ENCODE data around the gene KRTAP9-1.
"Not testable (repeated sequence)": the region's sequence is repeated elsewhere in the genome, so short reads cannot be mapped to it uniquely, and the experiment has no call there.

KRTAP9-1 gene

DNA sequence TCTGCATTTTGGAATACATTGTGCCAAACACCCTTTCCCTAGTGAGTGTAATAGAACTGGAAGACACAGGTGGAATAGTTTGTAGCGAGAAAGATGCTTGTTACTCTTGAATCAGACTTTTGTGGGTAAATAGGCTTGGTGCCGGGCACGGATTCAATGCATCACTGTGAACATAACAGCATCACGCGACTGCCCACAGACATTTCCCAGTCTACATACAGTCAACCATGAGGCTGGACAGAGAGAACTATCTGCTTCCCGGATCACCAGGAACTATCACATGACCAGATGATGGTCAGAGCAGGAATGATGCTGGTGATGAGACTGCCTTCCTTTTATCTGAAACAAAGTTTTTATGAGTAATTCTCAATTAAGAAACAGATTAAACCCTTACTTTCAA is 36.4 kb downstream of the KRTAP9-1 start:
- no peak overlapping the region for H2AFZ ChIP-seq (ENCODE audit: low read depth)
- no peak overlapping the region for H3K27ac ChIP-seq
- TF ChIP-seq, protein P1, sequence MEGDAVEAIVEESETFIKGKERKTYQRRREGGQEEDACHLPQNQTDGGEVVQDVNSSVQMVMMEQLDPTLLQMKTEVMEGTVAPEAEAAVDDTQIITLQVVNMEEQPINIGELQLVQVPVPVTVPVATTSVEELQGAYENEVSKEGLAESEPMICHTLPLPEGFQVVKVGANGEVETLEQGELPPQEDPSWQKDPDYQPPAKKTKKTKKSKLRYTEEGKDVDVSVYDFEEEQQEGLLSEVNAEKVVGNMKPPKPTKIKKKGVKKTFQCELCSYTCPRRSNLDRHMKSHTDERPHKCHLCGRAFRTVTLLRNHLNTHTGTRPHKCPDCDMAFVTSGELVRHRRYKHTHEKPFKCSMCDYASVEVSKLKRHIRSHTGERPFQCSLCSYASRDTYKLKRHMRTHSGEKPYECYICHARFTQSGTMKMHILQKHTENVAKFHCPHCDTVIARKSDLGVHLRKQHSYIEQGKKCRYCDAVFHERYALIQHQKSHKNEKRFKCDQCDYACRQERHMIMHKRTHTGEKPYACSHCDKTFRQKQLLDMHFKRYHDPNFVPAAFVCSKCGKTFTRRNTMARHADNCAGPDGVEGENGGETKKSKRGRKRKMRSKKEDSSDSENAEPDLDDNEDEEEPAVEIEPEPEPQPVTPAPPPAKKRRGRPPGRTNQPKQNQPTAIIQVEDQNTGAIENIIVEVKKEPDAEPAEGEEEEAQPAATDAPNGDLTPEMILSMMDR (conservative IDR thresholded peaks at IDR 0.05; ENCODE audit: low read depth, low read length): no peak
- H3K4me2 ChIP-seq: no peak overlapping the region
- H3K4me3 ChIP-seq (IDR thresholded peaks at IDR 0.05; ENCODE audit: insufficient read depth, low read depth, low read length): no peak overlapping the region
- no peak overlapping the region for H3K9ac ChIP-seq
- no peaks in the 10 kb centered on the region for H3K27me3 ChIP-seq (ENCODE audit: insufficient read depth, low read depth)
- H3K4me1 ChIP-seq (ENCODE audit: low read depth, poor library complexity, severe bottlenecking): no peaks in the 10 kb centered on the region
- no peaks in the 10 kb centered on the region for H3K36me3 ChIP-seq (ENCODE audit: insufficient read depth)
- H3K79me2 ChIP-seq (ENCODE audit: insufficient read depth, low read depth): no peaks in the 10 kb centered on the region
- H4K20me1 ChIP-seq (ENCODE audit: insufficient read depth): no peaks in the 10 kb centered on the region

DNA sequence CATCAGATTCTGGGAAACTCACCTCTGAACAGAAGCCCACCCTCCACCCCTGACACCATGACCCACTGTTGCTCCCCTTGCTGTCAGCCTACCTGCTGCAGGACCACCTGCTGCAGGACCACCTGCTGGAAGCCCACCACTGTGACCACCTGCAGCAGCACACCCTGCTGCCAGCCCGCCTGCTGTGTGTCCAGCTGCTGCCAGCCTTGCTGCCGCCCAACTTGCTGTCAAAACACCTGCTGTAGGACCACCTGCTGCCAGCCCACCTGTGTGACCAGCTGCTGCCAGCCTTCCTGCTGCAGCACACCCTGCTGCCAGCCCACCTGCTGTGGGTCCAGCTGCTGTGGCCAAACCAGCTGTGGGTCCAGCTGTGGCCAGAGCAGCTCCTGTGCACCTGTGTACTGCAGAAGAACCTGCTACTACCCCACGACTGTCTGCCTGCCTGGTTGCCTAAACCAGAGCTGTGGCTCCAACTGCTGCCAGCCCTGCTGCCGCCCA is 37.0 kb downstream of the KRTAP9-1 start, which contains the start of gene KRTAP9-2:
Gene KRTAP9-2, plus strand, starts transcription at position 51 of the 498 bp plus-strand sequence. Its CDS starts 7 bp downstream, at position 58.
- not testable (repeated sequence) for H2AFZ ChIP-seq (ENCODE audit: low read depth); H3K4me3 ChIP-seq (IDR thresholded peaks at IDR 0.05; ENCODE audit: insufficient read depth, low read depth, low read length); H3K36me3 ChIP-seq (ENCODE audit: insufficient read depth); H4K20me1 ChIP-seq (ENCODE audit: insufficient read depth); H3K4me2 ChIP-seq; H3K4me1 ChIP-seq (ENCODE audit: low read depth, poor library complexity, severe bottlenecking); H3K27ac ChIP-seq; H3K79me2 ChIP-seq (ENCODE audit: insufficient read depth, low read depth); H3K27me3 ChIP-seq (ENCODE audit: insufficient read depth, low read depth); H3K9ac ChIP-seq

DNA sequence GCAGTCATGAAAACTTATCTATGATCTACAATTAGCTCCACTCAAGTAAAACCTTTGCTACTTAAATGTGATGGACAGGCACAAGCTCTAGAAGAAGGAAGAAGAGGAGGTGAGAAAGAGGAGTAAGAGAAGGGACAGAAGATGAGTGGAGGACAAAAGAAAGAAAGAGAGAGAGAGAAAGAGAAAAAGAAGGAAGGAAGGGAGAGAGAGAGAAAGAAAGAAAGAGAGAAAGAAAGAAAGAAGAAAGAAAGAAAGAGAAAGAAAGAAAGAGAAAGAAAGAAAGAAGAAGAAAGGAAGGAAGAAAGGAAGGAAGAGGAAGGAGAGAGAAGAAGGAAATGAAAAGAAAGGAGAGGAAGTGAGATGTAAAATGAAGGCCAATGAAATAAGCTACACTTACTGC is 40.4 kb downstream of the KRTAP9-1 start:
- Histone ChIP-seq H4K20me1 (ENCODE audit: insufficient read depth) (no peaks in the 10 kb centered on the region), H3K27ac (no peak overlapping the region), H3K79me2 (ENCODE audit: insufficient read depth, low read depth) (no peaks in the 10 kb centered on the region), H3K4me3 (IDR thresholded peaks at IDR 0.05; ENCODE audit: insufficient read depth, low read depth, low read length) (no peak overlapping the region), H3K4me2 (no peak overlapping the region), H3K36me3 (ENCODE audit: insufficient read depth) (no peaks in the 10 kb centered on the region), H3K27me3 (ENCODE audit: insufficient read depth, low read depth) (no peaks in the 10 kb centered on the region), H2AFZ (ENCODE audit: low read depth) (no peak overlapping the region), H3K4me1 (ENCODE audit: low read depth, poor library complexity, severe bottlenecking) (no peaks in the 10 kb centered on the region), H3K9ac (no peak overlapping the region)
- TF ChIP-seq, protein P1 (conservative IDR thresholded peaks at IDR 0.05; ENCODE audit: low read depth, low read length): no peak

DNA sequence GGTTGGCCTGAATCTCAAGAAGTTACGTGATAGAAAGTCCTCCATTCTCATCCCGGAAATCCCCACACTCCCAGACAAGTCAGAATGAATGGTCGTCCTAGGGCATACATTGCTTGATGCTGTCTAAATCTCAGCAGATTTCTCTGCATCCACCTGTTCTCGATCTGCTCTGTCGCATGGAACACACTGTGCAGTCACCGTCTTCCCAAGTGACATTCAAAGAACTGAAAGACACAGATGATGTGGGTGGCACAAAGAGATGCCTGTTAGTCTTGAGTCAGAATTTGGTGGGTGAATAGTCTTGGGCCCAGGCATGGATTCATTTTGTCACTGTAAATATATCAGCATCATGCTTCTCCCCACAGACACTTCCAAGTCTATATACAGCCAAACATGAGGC is 42.0 kb downstream of the KRTAP9-1 start:
- no peak overlapping the region for H3K4me3 ChIP-seq (IDR thresholded peaks at IDR 0.05; ENCODE audit: insufficient read depth, low read depth, low read length)
- H3K9ac ChIP-seq: no peak overlapping the region
- no peaks in the 10 kb centered on the region for H3K4me1 ChIP-seq (ENCODE audit: low read depth, poor library complexity, severe bottlenecking)
- H3K79me2 ChIP-seq (ENCODE audit: insufficient read depth, low read depth): no peaks in the 10 kb centered on the region
- no peak overlapping the region for H3K4me2 ChIP-seq
- no peaks in the 10 kb centered on the region for H3K36me3 ChIP-seq (ENCODE audit: insufficient read depth)
- H3K27ac ChIP-seq: no peak overlapping the region
- H3K27me3 ChIP-seq (ENCODE audit: insufficient read depth, low read depth): no peaks in the 10 kb centered on the region
- H2AFZ ChIP-seq (ENCODE audit: low read depth): no peak overlapping the region
- TF ChIP-seq, protein P1 (conservative IDR thresholded peaks at IDR 0.05; ENCODE audit: low read depth, low read length): no peak
- no peaks in the 10 kb centered on the region for H4K20me1 ChIP-seq (ENCODE audit: insufficient read depth)

DNA sequence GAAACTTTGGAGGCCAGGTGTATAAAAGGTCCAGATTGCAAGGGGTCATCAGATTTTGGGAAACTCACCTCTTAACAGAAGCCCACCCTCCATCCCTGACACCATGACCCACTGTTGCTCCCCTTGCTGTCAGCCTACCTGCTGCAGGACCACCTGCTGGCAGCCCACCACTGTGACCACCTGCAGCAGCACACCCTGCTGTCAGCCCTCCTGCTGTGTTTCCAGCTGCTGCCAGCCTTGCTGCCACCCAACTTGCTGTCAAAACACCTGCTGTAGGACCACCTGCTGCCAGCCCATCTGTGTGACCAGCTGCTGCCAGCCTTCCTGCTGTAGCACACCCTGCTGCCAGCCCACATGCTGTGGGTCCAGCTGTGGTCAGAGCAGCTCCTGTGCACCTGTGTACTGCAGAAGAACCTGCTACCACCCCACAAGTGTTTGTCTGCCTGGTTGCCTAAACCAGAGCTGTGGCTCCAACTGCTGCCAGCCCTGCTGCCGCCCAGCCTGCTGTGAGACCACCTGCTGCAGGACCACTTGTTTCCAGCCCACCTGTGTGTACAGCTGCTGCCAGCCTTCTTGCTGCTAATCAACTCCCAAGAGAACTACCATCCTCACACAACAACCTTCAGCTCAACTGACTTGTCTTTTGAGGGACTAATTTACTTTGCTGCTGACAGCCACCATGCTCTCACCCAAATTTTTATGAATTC is 42.9 kb downstream of the KRTAP9-1 start, which contains the start of gene KRTAP9-3:
Gene KRTAP9-3, plus strand, starts transcription at position 51 of the 707 bp plus-strand sequence. Its CDS starts 53 bp downstream, at position 104.
- not testable (repeated sequence) for H3K27me3 ChIP-seq (ENCODE audit: insufficient read depth, low read depth); H3K4me1 ChIP-seq (ENCODE audit: low read depth, poor library complexity, severe bottlenecking); H3K4me2 ChIP-seq; H3K27ac ChIP-seq; H3K4me3 ChIP-seq (IDR thresholded peaks at IDR 0.05; ENCODE audit: insufficient read depth, low read depth, low read length); H3K36me3 ChIP-seq (ENCODE audit: insufficient read depth); H2AFZ ChIP-seq (ENCODE audit: low read depth); H4K20me1 ChIP-seq (ENCODE audit: insufficient read depth); H3K9ac ChIP-seq; H3K79me2 ChIP-seq (ENCODE audit: insufficient read depth, low read depth)

DNA sequence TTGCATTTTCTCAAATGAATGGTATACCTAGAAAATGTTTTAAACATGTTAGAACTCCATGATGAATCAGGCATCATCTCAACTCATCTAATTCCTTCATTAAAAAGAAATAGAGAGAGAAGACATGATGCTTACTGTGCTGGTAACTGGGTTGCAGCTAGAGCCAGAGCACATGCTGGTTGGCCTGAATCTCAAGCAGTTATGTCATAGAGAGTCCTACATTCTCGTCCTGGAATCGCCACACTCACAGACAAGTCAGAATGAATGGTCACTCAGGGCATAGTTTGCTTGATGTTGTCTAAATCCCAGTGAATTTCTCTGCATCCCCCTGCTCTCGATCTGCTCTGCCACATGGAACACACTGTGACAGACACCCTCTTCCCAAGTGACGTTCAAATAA is 47.4 kb downstream of the KRTAP9-1 start:
- H2AFZ ChIP-seq (ENCODE audit: low read depth); H3K27ac ChIP-seq; H3K4me3 ChIP-seq (IDR thresholded peaks at IDR 0.05; ENCODE audit: insufficient read depth, low read depth, low read length); H3K4me1 ChIP-seq (ENCODE audit: low read depth, poor library complexity, severe bottlenecking); H3K9ac ChIP-seq; H3K79me2 ChIP-seq (ENCODE audit: insufficient read depth, low read depth); H3K27me3 ChIP-seq (ENCODE audit: insufficient read depth, low read depth); H4K20me1 ChIP-seq (ENCODE audit: insufficient read depth); H3K4me2 ChIP-seq; H3K36me3 ChIP-seq (ENCODE audit: insufficient read depth): not testable (repeated sequence)

DNA sequence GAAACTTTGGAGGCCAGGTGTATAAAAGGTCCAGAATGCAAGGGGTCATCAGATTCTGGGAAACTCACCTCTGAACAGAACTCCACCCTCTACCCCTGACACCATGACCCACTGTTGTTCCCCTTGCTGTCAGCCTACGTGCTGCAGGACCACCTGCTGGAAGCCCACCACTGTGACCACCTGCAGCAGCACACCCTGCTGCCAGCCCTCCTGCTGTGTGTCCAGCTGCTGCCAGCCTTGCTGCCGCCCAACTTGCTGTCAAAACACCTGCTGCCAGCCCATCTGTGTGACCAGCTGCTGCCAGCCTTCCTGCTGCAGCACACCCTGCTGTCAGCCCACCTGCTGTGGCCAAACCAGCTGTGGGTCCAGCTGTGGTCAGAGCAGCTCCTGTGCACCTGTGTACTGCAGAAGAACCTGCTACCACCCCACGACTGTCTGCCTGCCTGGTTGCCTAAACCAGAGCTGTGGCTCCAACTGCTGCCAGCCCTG is 48.3 kb downstream of the KRTAP9-1 start, which contains the start of gene KRTAP9-8:
Gene KRTAP9-8, plus strand, starts transcription at position 51 of the 489 bp plus-strand sequence. Its CDS starts 53 bp downstream, at position 104.
- H3K4me2 ChIP-seq; H4K20me1 ChIP-seq (ENCODE audit: insufficient read depth); H3K4me1 ChIP-seq (ENCODE audit: low read depth, poor library complexity, severe bottlenecking); H3K9ac ChIP-seq; H3K27me3 ChIP-seq (ENCODE audit: insufficient read depth, low read depth); H3K79me2 ChIP-seq (ENCODE audit: insufficient read depth, low read depth); H3K36me3 ChIP-seq (ENCODE audit: insufficient read depth); H3K4me3 ChIP-seq (IDR thresholded peaks at IDR 0.05; ENCODE audit: insufficient read depth, low read depth, low read length); H2AFZ ChIP-seq (ENCODE audit: low read depth); H3K27ac ChIP-seq: not testable (repeated sequence)

Data from KMS-11 (cell line).